ENCODE measurements around the gene SLIT1.

SLIT1 gene

GRCh38 chr10:97159646-97160305 lies 26.0 kb downstream of the SLIT1 start:
- no peak for DNase-seq (ENCODE audit: low read depth)
- no peak overlapping the region for H3K4me3 ChIP-seq (ENCODE audit: low read depth, low read length)
- TF ChIP-seq, protein P1, sequence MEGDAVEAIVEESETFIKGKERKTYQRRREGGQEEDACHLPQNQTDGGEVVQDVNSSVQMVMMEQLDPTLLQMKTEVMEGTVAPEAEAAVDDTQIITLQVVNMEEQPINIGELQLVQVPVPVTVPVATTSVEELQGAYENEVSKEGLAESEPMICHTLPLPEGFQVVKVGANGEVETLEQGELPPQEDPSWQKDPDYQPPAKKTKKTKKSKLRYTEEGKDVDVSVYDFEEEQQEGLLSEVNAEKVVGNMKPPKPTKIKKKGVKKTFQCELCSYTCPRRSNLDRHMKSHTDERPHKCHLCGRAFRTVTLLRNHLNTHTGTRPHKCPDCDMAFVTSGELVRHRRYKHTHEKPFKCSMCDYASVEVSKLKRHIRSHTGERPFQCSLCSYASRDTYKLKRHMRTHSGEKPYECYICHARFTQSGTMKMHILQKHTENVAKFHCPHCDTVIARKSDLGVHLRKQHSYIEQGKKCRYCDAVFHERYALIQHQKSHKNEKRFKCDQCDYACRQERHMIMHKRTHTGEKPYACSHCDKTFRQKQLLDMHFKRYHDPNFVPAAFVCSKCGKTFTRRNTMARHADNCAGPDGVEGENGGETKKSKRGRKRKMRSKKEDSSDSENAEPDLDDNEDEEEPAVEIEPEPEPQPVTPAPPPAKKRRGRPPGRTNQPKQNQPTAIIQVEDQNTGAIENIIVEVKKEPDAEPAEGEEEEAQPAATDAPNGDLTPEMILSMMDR (IDR thresholded peaks at IDR 0.05; ENCODE audit: low read depth, low read length, missing control alignments): no peak
- in situ Hi-C loops (cut with HindIII; ENCODE audit: low sequenced_read_pairs): no loop called here

DNA sequence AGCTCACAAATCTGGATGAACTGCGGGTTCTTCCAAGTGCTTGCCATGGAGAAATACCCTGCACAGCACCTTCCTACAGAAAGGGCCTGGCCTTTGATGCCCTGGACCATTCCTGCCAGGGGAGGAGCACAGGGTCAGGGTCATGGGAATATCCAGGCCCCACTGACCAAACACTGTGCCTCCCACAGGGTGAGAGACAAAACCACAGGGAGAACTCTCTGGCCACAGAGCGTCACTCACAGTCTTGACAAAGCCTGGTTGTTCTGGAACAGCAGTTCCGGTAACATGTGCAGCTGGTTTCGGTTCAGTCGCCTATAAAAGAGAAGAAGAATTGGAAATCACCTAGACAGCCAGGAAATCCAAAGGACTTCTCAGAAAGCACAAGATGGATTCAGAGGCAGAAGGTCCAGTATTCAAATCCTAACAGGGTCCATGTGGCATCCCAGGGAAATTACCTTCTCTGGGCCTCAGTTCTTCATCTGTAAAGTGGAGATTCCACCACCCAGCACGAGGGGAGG lies 28.1 kb downstream of the SLIT1 start:
- TF ChIP-seq, protein P1 (IDR thresholded peaks at IDR 0.05; ENCODE audit: low read depth, low read length, missing control alignments): no peak
- H3K4me3 ChIP-seq (ENCODE audit: low read depth, low read length): no peak overlapping the region
- DNase-seq (ENCODE audit: low read depth): no peak
- in situ Hi-C loops (cut with HindIII; ENCODE audit: low sequenced_read_pairs): no loop called here

DNA sequence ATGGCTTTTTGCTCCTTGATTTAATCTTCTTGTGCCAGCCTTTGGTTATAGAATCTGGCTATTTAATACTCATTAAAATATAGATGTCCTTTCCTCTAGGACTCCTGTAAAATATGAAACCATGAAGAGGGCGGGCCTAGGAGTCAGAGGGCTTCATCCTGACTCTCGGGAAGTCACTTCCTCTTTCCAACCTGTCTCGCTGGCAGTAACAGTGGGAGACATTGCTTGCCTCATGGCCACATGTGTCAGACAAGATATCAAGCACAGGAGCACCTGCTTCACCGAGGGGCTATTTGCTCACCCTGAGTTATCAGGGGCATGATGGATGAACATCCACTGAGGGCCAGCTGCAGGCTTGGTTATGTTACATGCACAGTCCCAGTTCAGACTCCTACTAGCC lies 31.0 kb downstream of the SLIT1 start:
- in situ Hi-C loops (cut with HindIII; ENCODE audit: low sequenced_read_pairs): no loop called here
- DNase-seq (ENCODE audit: low read depth): no peak
- no peak overlapping the region for H3K4me3 ChIP-seq (ENCODE audit: low read depth, low read length)
- TF ChIP-seq, protein P1 (IDR thresholded peaks at IDR 0.05; ENCODE audit: low read depth, low read length, missing control alignments): no peak

DNA sequence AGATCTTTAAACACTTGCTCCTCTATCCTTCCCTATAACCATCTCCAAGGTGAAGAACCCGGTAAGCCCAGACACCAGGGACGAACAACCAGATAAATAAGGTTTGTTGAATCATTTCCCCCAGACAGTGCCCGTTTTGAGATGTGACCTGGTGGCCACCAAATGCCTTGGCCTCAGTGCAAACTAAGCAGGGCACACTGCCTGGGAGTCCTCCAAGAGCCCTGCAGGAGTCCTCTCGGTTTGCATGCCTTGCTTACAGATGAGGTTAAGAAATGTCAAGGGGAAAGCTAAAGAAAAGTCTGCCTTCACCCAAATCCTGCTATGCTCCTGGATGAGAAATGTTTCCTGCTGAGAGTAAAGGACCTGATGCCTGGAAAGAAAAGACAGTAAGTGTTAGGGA lies 31.6 kb downstream of the SLIT1 start:
- no peak overlapping the region for H3K4me3 ChIP-seq (ENCODE audit: low read depth, low read length)
- TF ChIP-seq, protein P1 (IDR thresholded peaks at IDR 0.05; ENCODE audit: low read depth, low read length, missing control alignments): no peak
- DNase-seq (ENCODE audit: low read depth): no peak
- in situ Hi-C loops (cut with HindIII; ENCODE audit: low sequenced_read_pairs): no loop called here

DNA sequence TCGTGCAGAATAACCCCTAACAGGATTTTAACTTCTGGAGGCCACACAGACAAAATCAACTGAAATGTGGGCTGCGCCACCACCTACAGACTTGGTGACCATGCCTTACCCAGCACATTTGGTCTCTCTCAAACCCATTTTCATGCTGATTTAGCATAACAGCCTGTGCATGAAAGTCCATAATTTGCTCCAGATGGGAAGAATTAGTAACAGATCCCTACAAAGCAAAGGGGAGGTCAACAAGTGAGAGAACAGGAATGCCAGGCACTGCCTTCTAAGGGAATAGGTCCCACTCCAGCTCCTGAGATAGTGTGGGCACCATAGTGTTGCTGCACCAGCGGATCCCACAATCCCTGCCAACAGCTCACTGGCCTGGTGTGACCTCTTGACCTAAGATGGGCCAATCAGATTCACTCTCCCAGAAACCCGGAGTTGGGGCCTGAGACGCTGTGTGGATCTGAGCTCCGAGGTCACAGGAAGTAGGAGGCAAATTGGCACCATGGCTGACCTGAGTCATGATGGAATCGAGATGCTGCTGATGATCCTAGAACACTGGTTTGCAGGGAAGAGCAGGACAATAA lies 32.4 kb downstream of the SLIT1 start:
- no peak for DNase-seq (ENCODE audit: low read depth)
- in situ Hi-C loops (cut with HindIII; ENCODE audit: low sequenced_read_pairs): no loop called here
- TF ChIP-seq, protein P1 (IDR thresholded peaks at IDR 0.05; ENCODE audit: low read depth, low read length, missing control alignments): no peak
- no peak overlapping the region for H3K4me3 ChIP-seq (ENCODE audit: low read depth, low read length)

DNA sequence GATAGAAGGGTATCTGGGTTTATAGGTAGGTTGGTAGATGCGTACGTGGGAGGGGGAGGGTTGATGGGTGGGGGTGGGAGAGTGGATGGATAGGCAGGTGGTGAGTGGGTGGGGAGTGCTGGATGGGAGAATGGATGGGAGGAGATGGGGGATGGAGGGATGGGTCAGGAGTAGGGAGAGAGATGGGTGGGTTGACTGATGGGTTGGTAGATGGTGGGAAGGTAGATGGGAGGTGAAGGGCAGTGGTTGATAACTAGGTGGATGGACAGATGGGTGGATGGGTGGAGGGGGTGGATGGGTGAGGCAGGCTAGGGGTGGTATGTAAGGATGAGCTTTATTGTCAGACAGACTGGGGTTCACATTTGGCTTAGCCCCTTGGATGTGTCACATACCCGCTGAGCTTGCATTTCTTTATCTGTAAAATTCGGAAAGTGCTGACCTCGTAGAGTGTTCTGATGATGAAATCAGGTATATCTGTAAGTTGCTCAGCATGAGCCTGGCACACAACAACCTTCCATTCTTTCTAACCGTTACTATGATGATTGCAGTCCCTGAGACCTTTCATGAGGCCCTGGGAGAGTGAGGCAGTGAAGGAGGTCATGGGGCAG lies 34.3 kb downstream of the SLIT1 start:
- no peak for DNase-seq (ENCODE audit: low read depth)
- H3K4me3 ChIP-seq (ENCODE audit: low read depth, low read length): no peak overlapping the region
- in situ Hi-C loops (cut with HindIII; ENCODE audit: low sequenced_read_pairs): no loop called here
- TF ChIP-seq, protein P1 (IDR thresholded peaks at IDR 0.05; ENCODE audit: low read depth, low read length, missing control alignments): no peak
